Gastrocnemius medialis (tissue), 4 donors: ENCODE measurements around the gene TFG.

Source experiments
- CTCF ChIP-seq, 5 experiments: fragments of 450-650 bp in 3 of 5; fragments of 200-600 bp in 2 of 5; sonication (generic) in 2 of 5; IDR thresholded peaks in 4 of 5; conservative IDR thresholded peaks in 1 of 5; 1 replicate in 4 of 5; 2 replicates in 1 of 5; pipeline ENCODE4 v1.5.1; 2016 to 2019; ENCODE audit warnings: antibody characterized with exemption in 5 of 5, mild to moderate bottlenecking in 3 of 5, moderate library complexity in 3 of 5
- POLR2A ChIP-seq, 2 donors: fragments of 450-650 bp; IDR thresholded peaks; one replicate each; pipeline ENCODE4 v1.6.1; 2017; ENCODE audit warnings: antibody characterized with exemption in 2 of 2, mild to moderate bottlenecking in 2 of 2, moderate library complexity in 2 of 2

- TF ChIP-seq CTCF (IDR thresholded peaks at IDR 0.05 in 4 of 5, conservative IDR thresholded peaks at IDR 0.05 in 1 of 5) (no peak), POLR2A (IDR thresholded peaks at IDR 0.05) (no peak)
These were observed 16.7 kb downstream of the TFG start for GRCh38 chr3:100725935-100726513.
